Nephron (organoid): ENCODE measurements around the gene GNE.

Source experiments
- H3K27ac Mint-ChIP-seq, 3 experiments: 2 replicates each; pipeline ENCODE4 v1.8.0; 2020; ENCODE audit warnings: mixed read lengths in 3 of 3, mild to moderate bottlenecking in 2 of 3, moderate library complexity in 1 of 3
- H3K27me3 Mint-ChIP-seq: 2 replicates; pipeline ENCODE4 v1.8.0; 2021; ENCODE audit warnings: low read depth, mild to moderate bottlenecking, moderate library complexity, mixed read lengths
- H3K36me3 Mint-ChIP-seq: 2 replicates; pipeline ENCODE4 v1.8.0; 2020; ENCODE audit warnings: low read depth, mixed read lengths
- H3K4me1 Mint-ChIP-seq: 2 replicates; pipeline ENCODE4 v1.8.0; 2020; ENCODE audit warnings: mixed read lengths
- H3K4me3 Mint-ChIP-seq, 3 experiments: 2 replicates each; pipeline ENCODE4 v1.8.0; 2020; ENCODE audit warnings: mild to moderate bottlenecking in 3 of 3, mixed read lengths in 3 of 3, moderate library complexity in 2 of 3
- H3K9me3 Mint-ChIP-seq: 2 replicates; pipeline ENCODE4 v1.8.0; 2020; ENCODE audit warnings: mixed read lengths
- CTCF ChIP-seq, 3 experiments: fragments of 200-600 bp; sonication (generic); IDR thresholded peaks; one replicate each; pipeline ENCODE4 v1.5.0; 2021; ENCODE audit warnings: antibody characterized with exemption in 3 of 3; ENCODE audit not compliant: unreplicated experiment in 3 of 3

GNE gene

GRCh38 chr9:36174731-36175130 is 83.5 kb downstream of the GNE start:
- peaks cover 4% of the 10 kb centered on the region for H3K4me1 Mint-ChIP-seq

GRCh38 chr9:36174271-36174670 is 84.0 kb downstream of the GNE start:
- no peak overlapping the region for H3K4me3 Mint-ChIP-seq
- peaks cover 2% of the 10 kb centered on the region for H3K9me3 Mint-ChIP-seq
- H3K27ac Mint-ChIP-seq: no peak overlapping the region
- no peak for TF ChIP-seq CTCF (IDR thresholded peaks at IDR 0.05; ENCODE audit: unreplicated experiment in 3 of 3)
- H3K36me3 Mint-ChIP-seq: no peaks in the 10 kb centered on the region
- H3K4me1 Mint-ChIP-seq: peaks cover 4% of the 10 kb centered on the region
- peaks cover 3% of the 10 kb centered on the region for H3K27me3 Mint-ChIP-seq

More at GRCh38 chr9:36174731-36175130, 83.5 kb downstream of the GNE start:
- Mint-ChIP-seq H3K4me3 (no peak overlapping the region), H3K36me3 (no peaks in the 10 kb centered on the region), H3K27ac (no peak overlapping the region), H3K9me3 (peaks cover 2% of the 10 kb centered on the region), H3K27me3 (peaks cover 3% of the 10 kb centered on the region)
- TF ChIP-seq CTCF (IDR thresholded peaks at IDR 0.05; ENCODE audit: unreplicated experiment in 3 of 3): no peak

- Mint-ChIP-seq H3K4me3 (no peak overlapping the region), H3K36me3 (no peaks in the 10 kb centered on the region), H3K4me1 (peaks cover 4% of the 10 kb centered on the region), H3K27ac (no peak overlapping the region), H3K9me3 (no peaks in the 10 kb centered on the region), H3K27me3 (peaks cover 3% of the 10 kb centered on the region)
- no peak for TF ChIP-seq CTCF (IDR thresholded peaks at IDR 0.05; ENCODE audit: unreplicated experiment in 3 of 3)
Observed at GRCh38 chr9:36173861-36174260, 84.4 kb downstream of the GNE start.

GRCh38 chr9:36170531-36170930 is 87.7 kb downstream of the GNE start:
- H3K9me3 Mint-ChIP-seq: no peaks in the 10 kb centered on the region
- H3K4me1 Mint-ChIP-seq: peaks cover 14% of the 10 kb centered on the region
- H3K27me3 Mint-ChIP-seq: peaks cover 3% of the 10 kb centered on the region
- H3K27ac Mint-ChIP-seq: no peak overlapping the region
- H3K36me3 Mint-ChIP-seq: no peaks in the 10 kb centered on the region
- TF ChIP-seq CTCF (IDR thresholded peaks at IDR 0.05; ENCODE audit: unreplicated experiment in 3 of 3): no peak
- H3K4me3 Mint-ChIP-seq: no peak overlapping the region

GRCh38 chr9:36169708-36170107 is 88.5 kb downstream of the GNE start:
- Mint-ChIP-seq H3K27me3 (peaks cover 3% of the 10 kb centered on the region), H3K4me1 (peaks cover 20% of the 10 kb centered on the region), H3K36me3 (no peaks in the 10 kb centered on the region), H3K9me3 (no peaks in the 10 kb centered on the region), H3K4me3 (no peak overlapping the region), H3K27ac (no peak overlapping the region)
- no peak for TF ChIP-seq CTCF (IDR thresholded peaks at IDR 0.05; ENCODE audit: unreplicated experiment in 3 of 3)

- H3K4me1 Mint-ChIP-seq: peaks cover 24% of the 10 kb centered on the region
- no peaks in the 10 kb centered on the region for H3K9me3 Mint-ChIP-seq
- TF ChIP-seq CTCF (IDR thresholded peaks at IDR 0.05; ENCODE audit: unreplicated experiment in 3 of 3): no peak
- H3K27ac Mint-ChIP-seq: peak within 1 kb of the TSS in 1 of 3 experiments; percentile 60
- no peaks in the 10 kb centered on the region for H3K27me3 Mint-ChIP-seq
- no peaks in the 10 kb centered on the region for H3K36me3 Mint-ChIP-seq
- H3K4me3 Mint-ChIP-seq: no peak within 1 kb of the TSS
Observed at GRCh38 chr9:36169166-36169565, 89.1 kb downstream of the GNE start, which contains the start of gene CCIN. Gene CCIN, plus strand, starts transcription at chr9:36169388. Its CDS starts 115 bp downstream, at chr9:36169503.
